Adrenal gland (tissue), 12 donors: ENCODE data around the gene ZNRF3. TPM values are rescaled to one million over a fixed set of nuclear protein-coding genes. Genes with fewer than 3 reads are reported as not detected.
"Not testable (repeated sequence)": the region's sequence is repeated elsewhere in the genome, so short reads cannot be mapped to it uniquely, and the experiment has no call there.

Source experiments
- DNase-seq, 7 donors: peaks; one replicate each; pipeline ENCODE4 v3.0.0-alpha.2; 2019 to 2020
- H3K27ac ChIP-seq, 5 donors: fragments of 200-600 bp; sonication (generic) in 4 of 5; 1 replicate in 3 of 5; 2 replicates in 2 of 5; pipeline versions ENCODE4 v1.5.1 to v1.8.0; 2016 to 2020; ENCODE audit warnings: mild to moderate bottlenecking in 1 of 5
- H3K27me3 ChIP-seq: fragments of 200-600 bp; 2 replicates; pipeline ENCODE4 v1.8.0; 2021
- H3K36me3 ChIP-seq, 2 donors: fragments of 200-600 bp; replicated peaks in 1 of 2; 1 replicate in 1 of 2; 2 replicates in 1 of 2; pipeline versions ENCODE4 v1.5.1 to v1.8.0; 2018 to 2022
- H3K4me1 ChIP-seq, 2 donors: fragments of 200-600 bp; replicated peaks in 1 of 2; 1 replicate in 1 of 2; 2 replicates in 1 of 2; pipeline versions ENCODE4 v1.5.1 to v1.8.0; 2018 to 2021
- H3K4me3 ChIP-seq, 4 donors: fragments of 200-600 bp; sonication (generic) in 3 of 4; one replicate each; pipeline ENCODE4 v1.5.1; 2016 to 2018
- H3K9me3 ChIP-seq, 3 donors: fragments of 200-600 bp; sonication (generic) in 1 of 3; replicated peaks in 1 of 3; 1 replicate in 2 of 3; 2 replicates in 1 of 3; pipeline versions ENCODE4 v1.5.1 to v1.8.0; 2016 to 2021
- CTCF ChIP-seq, 6 experiments: fragments of 450-650 bp in 4 of 6; fragments of 200-600 bp in 2 of 6; sonication (generic) in 1 of 6; IDR thresholded peaks; 1 replicate in 5 of 6; 2 replicates in 1 of 6; pipeline versions ENCODE4 v1.5.1 to v1.8.0; 2016 to 2021; ENCODE audit warnings: antibody characterized with exemption in 6 of 6, mild to moderate bottlenecking in 2 of 6, moderate library complexity in 1 of 6
- POLR2A ChIP-seq, 2 donors: fragments of 450-650 bp; IDR thresholded peaks; one replicate each; pipeline ENCODE4 v1.6.1; 2017; ENCODE audit warnings: antibody characterized with exemption in 2 of 2, mild to moderate bottlenecking in 2 of 2, moderate library complexity in 1 of 2
- WGBS, 4 donors: extraction: QIAGEN DNeasy Blood & Tissue Kit in 2 of 4; methylation state at CpG; one replicate each; pipeline versions ENCODE4 v1.1.5 to v1.1.7; 2013 to 2017; 5-methylcytosine and 5-hydroxymethylcytosine counted together
- intact Hi-C, 2 donors: fragments of 100-400 bp; cut with DNase I; formaldehyde crosslinking; loops; one replicate each; pipeline versions ENCODE4 v1.14.1 to v1.15.0; 2022 to 2023
- polyA plus RNA-seq, 3 donors: library from polyadenylated mRNA; stranded (reverse); fragments of 200-250 nt in 2 of 3; fragments of 350-450 nt in 1 of 3; fragmentation: Illumina TruSeq in 1 of 3; extraction: RNeasy Lipid Tissue Mini Kit (QIAGEN cat#74804) in 1 of 3; gene quantifications; one replicate each; pipeline ENCODE4 v1.2.3, GENCODE V29; 2013 to 2014
- total RNA-seq, 9 donors: library from RNA; depleted of rRNA in 4 of 9; stranded (reverse); fragments of >200 nt in 4 of 9; fragments of 120-200 nt in 1 of 9; fragmentation: NEBNext Ultra II Directional in 1 of 9; extraction: Animal tissue kit (Norgen Biotek cat#: 25700) in 1 of 9; gene quantifications; one replicate each; pipeline versions ENCODE4 v1.1.0 to v1.2.4, GENCODE V29; 2013 to 2023
- donor health status: healthy with polysubstance abuse.
- donor health status: Bipolar disorder and iron deficiency.
- donor health status: DM: yes; HTN: yes; CAD: no.
- donor health status: DM: no; HTN: no; CAD: no.
- donor health status: DM: no; HTN: no; CAD: no.
- donor health status: DM: yes; HTN: yes; CAD: no.

Gene ZNRF3
- total and polyA plus RNA-seq, 12 donors, result 3.1 to 40.9 (median 17.0) TPM

- intact Hi-C loops, result no loop called here
- no peak for TF ChIP-seq CTCF (IDR thresholded peaks at IDR 0.05)
- TF ChIP-seq POLR2A (IDR thresholded peaks at IDR 0.05), result no peak
- Histone ChIP-seq H3K9me3 (no peaks in the 10 kb centered on the region), H3K4me3 (no peak overlapping the region), H3K36me3 (no peaks in the 10 kb centered on the region), H3K27me3 (no peaks in the 10 kb centered on the region), H3K27ac (peak overlapping the region in 3 of 5 donors; percentile 23 to 85 (median 77)), H3K4me1 (peaks cover 49 to 53% of the 10 kb centered on the region in 2 donors)
- no peak for DNase-seq
- WGBS, 4 donors, result 85 to 95% (median 91%) methylated on average over 7 of the region's 7 CpGs
Observed at GRCh38 chr22:29082826-29083545, 199.6 kb downstream of the ZNRF3 start.

GRCh38 chr22:29083576-29083932, 200.2 kb downstream of the ZNRF3 start:
- DNase-seq, result peak in 1 of 7 donors; percentile 31
- H3K4me1 ChIP-seq, result peaks cover 43 to 47% of the 10 kb centered on the region in 2 donors
- H3K27me3 ChIP-seq, intact Hi-C loops, H3K36me3 ChIP-seq, H3K4me3 ChIP-seq, H3K9me3 ChIP-seq: not testable (repeated sequence)
- peak overlapping the region in 2 of 5 donors; percentile 77 to 85 for H3K27ac ChIP-seq
- 87 to 91% (median 88%) methylated on average over 7 of the region's 7 CpGs for WGBS, 4 donors

DNA sequence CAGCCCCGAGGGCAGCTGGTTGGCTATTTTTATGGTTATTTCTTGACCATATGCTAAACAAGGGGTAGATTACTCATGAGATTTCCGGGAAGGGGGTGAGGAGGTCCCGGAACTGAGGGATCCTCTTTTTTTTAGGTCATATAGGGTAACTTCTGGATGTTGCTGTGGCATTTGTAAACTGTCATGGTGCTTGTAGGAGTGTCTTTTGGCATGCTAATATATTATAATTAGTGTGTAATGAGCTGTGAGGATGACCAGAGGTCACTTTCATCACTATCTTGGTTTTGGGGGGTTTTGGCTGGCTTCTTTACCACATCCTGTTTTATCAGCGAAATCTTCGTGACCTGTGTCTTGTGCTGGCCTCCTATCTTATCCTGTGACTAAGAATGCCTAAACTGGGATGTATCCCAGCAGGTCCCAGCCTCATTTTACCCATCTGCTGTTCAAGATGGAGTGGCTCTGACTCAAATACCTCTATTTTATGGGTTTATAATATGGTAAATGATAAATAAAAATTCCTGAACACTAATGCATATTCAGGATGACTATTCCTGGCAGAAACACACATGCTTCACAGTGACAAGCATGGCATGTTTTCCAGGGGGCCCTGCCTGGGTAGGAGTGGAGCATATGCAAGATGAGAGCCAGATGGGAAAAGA, 200.7 kb downstream of the ZNRF3 start:
- Histone ChIP-seq H3K9me3 (no peaks in the 10 kb centered on the region), H3K4me3 (no peak overlapping the region), H3K4me1 (peaks cover 41 to 43% of the 10 kb centered on the region in 2 donors), H3K36me3 (no peaks in the 10 kb centered on the region), H3K27me3 (no peaks in the 10 kb centered on the region), H3K27ac (peak overlapping the region in 2 of 5 donors; percentile 77 to 85)
- intact Hi-C loops, result no loop called here
- DNase-seq, result no peak
- TF ChIP-seq CTCF (IDR thresholded peaks at IDR 0.05) (no peak), POLR2A (IDR thresholded peaks at IDR 0.05) (no peak)
- 55 to 64% (median 57%) methylated on average over 5 of the region's 5 CpGs for WGBS, 4 donors

GRCh38 chr22:29087012-29087411, 203.6 kb downstream of the ZNRF3 start:
- no peaks in the 10 kb centered on the region for H3K36me3 ChIP-seq
- 90 to 100% (median 97%) methylated on average over 2 of the region's 2 CpGs for WGBS, 4 donors
- DNase-seq, result no peak
- no peaks in the 10 kb centered on the region for H3K27me3 ChIP-seq
- H3K9me3 ChIP-seq, result no peaks in the 10 kb centered on the region
- no peak overlapping the region for H3K27ac ChIP-seq
- intact Hi-C loops, result no loop called here
- peaks cover 26 to 42% of the 10 kb centered on the region in 2 donors for H3K4me1 ChIP-seq
- no peak for TF ChIP-seq CTCF (IDR thresholded peaks at IDR 0.05)
- no peak for TF ChIP-seq POLR2A (IDR thresholded peaks at IDR 0.05)
- no peak overlapping the region for H3K4me3 ChIP-seq
